Uterus (tissue), 2 donors: ENCODE data around the gene AACS.

Source experiments
- CTCF ChIP-seq, 4 experiments: fragments of 200-600 bp in 2 of 4; fragments of 450-650 bp in 2 of 4; sonication (generic) in 2 of 4; IDR thresholded peaks; one replicate each; pipeline ENCODE4 v1.5.1; 2016 to 2019; ENCODE audit warnings: antibody characterized with exemption in 4 of 4, mild to moderate bottlenecking in 2 of 4, moderate library complexity in 1 of 4
- POLR2A ChIP-seq, 2 donors: fragments of 450-650 bp; IDR thresholded peaks; one replicate each; pipeline ENCODE4 v1.6.1; 2016; ENCODE audit warnings: antibody characterized with exemption in 2 of 2, mild to moderate bottlenecking in 1 of 2, moderate library complexity in 1 of 2

- TF ChIP-seq CTCF (IDR thresholded peaks at IDR 0.05) = no peak
- TF ChIP-seq POLR2A (IDR thresholded peaks at IDR 0.05) = no peak
These were observed 4.4 kb downstream of the AACS start for GRCh38 chr12:125069616-125070015.
